Left hindlimb (tissue), 1 donor: ENCODE results near the gene RFX4.
"Not testable (repeated sequence)": the region's sequence is repeated elsewhere in the genome, so short reads cannot be mapped to it uniquely, and the experiment has no call there.

ENCODE experiments used
- DNase-seq: peaks from one replicate; pipeline ENCODE4 v3.0.0-alpha.2; 2018

Gene RFX4

GRCh38 chr12:106594447-106594846, 11.6 kb downstream of the RFX4 start:
- DNase-seq = no peak

DNA sequence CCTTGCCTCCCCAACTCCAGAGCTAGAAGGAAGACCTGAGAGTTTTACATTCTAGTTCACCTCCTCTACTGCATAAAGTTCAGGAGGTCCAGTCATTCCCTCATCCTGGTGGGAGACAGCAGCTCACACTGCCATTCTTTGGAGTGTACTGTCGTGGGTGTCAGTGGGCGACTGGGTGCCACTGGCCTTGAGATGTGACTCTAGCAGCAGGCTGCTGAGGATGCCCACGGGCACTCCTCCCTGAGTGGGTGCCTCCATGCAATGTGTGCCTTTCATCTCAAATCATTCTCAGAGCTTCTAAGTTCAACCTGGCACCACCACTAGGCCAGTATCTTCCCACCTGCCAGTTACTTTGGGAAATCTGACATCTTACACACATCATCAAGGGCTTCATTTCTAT, 12.5 kb downstream of the RFX4 start:
- no peak for DNase-seq

GRCh38 chr12:106598003-106598402, 15.2 kb downstream of the RFX4 start:
- DNase-seq = no peak

DNA sequence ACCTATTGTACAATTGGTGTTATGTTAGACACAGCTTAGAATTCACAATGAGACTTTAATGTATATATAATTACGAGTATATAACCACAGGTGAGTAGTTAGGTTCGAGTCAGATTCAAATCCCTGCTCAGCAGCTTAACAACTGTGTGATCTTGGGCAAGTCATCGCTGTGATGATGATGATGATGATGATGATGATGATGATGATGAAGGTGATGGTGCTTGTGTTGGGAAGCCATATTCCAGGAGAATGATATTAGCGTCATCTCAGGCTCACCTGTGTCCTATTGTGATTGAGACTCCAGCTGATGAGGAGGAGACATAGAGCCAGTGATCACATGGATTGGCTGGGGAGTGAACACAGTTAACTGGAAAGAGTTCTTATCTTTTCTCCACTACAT, 16.5 kb downstream of the RFX4 start:
- DNase-seq = no peak

DNA sequence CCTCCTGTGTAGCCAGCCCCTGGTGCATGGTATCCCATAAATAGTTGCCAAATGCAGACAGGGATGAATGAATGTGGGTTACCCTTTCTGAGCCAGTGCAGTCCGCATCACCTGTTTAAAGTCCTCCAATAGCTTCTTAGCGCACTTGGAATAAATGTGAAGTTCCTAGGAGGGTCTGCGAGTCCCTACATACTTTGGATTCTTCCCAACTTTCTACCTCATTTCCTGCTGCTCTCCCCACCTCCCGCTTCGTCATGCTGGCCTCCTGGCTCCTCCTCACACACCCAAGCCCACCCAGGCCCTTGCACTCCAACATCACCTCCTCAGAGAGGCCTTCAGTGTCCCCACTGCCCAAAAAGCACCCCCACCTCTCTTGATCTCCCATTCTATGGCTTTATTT, 17.7 kb downstream of the RFX4 start:
- DNase-seq = no peak

- DNase-seq = no peak
These were observed 18.2 kb downstream of the RFX4 start for GRCh38 chr12:106601031-106601430.

DNA sequence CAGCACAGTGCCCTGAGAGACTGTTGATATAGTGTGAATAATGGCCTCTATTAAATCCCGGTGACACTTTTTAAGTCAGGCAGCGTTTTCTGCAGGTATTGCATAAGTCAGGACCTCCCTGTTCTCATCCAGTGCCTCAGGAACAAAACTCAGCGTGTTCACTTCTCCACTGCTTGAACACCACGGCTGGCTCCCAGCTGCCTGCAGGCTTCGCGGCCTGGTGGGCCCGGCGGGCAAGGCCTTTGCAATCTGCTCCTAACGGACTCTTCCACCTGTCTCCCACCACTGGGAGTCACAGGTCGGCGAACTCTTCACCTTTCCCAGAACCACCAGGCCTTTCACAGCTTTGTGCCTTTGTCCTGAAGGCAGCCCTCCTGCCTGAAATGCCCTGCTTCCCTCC, 18.7 kb downstream of the RFX4 start:
- DNase-seq = no peak

DNA sequence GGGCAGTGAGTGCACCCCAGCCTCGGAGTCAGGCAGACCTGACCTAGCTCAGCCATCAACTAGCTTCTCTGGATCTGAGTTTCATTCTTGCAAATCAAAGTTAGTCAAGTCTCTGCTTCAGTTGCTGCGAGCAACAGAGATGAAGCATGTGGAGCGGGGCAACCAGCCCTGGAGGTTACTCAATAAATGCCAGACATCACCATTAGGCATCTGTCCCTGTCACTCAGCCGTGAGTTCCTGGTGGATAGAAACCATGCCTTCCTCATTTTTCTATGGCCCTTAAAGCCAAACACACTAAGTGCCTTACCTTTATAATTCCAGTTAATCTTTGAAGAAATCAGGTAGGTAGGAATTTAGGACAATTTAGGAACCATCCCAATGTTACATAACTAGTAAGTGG, 19.3 kb downstream of the RFX4 start:
- no peak for DNase-seq

DNA sequence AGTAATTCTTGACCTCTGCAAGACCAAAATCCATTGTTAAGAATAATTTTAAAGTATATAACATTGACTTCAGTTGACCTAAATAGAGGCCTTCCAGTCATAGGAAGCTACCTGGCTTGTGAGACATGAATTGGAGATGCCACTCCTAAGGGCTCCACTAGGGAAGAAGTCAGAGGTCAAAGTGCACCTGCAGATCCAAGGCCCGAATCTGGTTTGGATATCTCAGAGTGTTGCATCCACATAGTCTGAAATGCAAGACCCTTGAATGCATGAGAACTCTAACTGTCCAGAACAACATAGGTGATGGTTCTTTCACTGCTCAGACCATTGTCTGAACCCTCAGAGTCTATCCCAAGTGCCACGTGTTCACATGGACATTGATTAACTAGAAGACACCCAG, 22.4 kb downstream of the RFX4 start:
- DNase-seq = no peak

GRCh38 chr12:106620588-106620987, 37.8 kb downstream of the RFX4 start:
- DNase-seq = not testable (repeated sequence)

DNA sequence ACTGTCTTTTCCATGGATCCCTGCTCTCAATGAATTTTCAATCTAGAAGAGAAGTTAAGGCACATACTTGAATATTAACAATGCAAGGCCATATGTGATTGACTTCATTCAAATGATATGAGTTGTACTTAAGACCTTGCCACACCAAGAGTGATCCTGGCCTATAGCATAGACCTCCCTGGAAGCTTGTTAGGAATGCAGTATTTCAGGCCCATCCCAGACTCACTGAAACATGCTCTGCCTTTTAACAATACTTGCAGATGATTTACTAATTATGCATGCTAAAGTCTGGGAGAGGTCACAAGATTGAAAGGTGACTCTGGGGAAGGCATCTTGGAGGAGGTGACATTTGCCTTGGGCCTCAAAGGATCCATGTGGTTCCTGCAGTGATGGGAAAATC, 43.2 kb downstream of the RFX4 start:
- no peak for DNase-seq

DNA sequence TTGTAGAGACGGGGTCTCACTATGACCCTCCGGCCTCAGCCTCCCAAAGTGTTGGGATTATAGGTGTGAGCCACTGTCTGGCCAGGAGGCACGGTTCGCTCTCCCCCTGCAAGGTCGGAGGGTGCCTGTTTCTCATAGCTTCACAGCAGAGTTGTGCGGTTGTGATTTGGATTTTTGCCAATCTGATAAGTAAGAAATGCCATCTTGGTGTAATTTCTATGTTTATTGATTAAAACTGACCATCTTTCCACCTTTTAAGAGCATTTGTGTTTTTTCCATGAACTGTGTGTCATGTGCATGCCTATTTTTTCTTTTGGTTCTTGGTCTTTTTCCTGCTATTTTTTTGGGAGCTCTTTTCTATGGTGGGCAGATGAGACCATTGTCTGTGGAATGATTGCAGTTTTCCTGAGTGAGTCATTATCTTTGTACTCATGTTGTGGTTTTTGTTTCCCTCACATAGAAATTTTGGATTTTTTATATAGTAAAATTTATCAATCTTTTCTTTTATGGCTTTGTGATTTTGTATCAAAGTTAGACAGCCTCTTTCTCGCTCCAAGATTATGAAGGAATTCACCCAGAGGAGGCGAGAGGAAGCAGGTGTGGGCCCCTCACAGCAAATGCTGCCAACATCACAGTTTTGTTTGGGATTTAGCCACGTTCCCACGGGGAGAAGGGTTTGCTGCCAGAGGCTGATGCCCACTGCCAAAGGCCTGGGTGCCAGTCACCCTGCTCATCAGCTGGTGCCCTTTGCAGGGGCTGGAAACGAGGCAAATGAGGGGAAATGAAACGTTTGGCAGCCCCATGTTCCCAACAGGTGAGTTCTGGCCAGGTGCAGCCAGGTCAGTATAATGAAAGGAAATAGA, 47.2 kb downstream of the RFX4 start:
- DNase-seq = no peak

DNA sequence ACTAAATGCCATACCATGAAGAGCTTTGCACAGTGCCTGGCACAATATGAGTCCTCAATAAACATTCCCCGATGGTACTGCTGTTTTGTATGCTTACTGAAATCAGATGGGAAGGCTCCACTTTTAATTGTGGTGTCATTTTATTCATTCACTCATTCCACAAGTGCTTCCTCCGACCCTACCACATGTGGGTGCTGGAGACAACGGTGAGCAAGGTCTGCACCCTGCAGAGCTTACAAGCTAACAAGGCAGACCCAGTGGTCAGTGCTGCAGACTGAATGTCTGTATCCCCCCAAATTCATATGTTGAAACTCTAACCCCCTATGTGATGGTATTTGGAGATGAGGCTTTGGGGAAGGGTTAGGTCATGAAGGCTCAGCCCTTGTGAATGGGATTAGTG, 48.3 kb downstream of the RFX4 start:
- no peak for DNase-seq

DNA sequence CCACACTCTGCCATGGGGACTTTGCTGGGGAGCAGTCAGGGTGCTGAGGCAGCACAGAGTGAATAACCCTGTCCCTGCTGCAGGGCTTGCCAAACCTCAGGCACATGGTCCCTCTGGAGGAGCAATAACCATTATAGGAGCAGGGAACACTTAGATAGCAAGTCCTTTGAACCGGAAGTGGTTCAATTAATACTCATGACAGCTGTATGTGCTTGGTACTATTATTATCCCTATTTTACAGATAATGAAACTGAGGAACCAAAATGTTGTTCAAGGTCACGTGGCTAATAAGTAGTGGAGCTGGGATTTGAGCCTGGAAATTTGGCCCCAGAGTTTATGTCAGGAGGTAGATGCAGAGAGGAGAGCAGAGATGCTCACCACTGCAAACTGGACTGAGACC, 49.0 kb downstream of the RFX4 start:
- no peak for DNase-seq

DNA sequence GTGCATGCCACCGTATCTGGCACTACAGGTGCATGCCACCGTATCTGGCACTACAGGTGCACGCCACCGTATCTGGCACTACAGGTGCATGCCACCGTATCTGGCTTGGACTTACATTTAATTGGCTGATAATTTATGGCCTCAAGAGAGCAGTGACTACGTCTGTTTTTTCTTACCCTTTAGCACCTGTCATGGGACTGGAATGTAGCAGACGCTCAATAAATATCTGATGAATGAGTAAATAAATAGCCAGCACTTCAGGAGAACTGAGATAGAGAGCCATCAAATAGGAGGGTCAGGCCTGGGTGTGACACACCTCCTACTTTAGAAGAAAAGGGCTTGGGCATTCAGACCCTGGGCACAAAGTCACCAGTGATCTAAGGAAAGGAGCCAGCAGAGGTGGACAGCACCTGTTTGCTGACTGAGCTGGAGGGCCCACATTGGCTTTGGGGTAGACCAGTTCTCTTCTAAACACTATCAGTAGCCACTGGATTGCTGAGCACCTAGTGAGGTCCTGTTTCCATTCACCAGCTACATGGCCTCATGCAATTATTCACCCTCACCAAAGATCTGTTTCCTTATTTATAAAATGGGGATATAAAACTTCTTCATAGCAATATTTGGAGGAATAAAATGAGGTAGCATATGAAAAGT, 50.1 kb downstream of the RFX4 start:
- DNase-seq = no peak

- DNase-seq = no peak
These were observed 50.6 kb downstream of the RFX4 start for GRCh38 chr12:106633451-106633823.

- no peak for DNase-seq
These were observed 51.4 kb downstream of the RFX4 start for GRCh38 chr12:106634206-106634605.

DNA sequence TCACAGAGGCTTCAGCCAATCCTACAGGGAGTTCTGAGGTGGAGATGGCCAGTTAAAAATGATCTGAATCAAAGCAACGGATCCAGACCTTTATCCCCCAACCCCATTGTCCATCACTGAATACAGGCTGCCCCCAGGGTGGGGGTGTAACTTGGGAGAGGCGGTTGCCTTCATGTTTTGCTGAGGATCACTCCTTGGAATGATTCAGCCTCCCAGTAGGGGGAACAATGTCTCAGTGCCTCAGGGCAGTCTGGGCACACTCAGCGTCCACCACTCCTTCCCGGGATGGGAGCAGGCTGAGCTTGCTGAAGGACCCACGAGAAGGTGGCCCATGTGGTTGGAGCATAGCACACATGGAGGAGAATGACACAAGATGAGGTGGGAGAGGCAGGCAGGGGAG, 60.2 kb downstream of the RFX4 start:
- no peak for DNase-seq

GRCh38 chr12:106644335-106645073, 61.7 kb downstream of the RFX4 start:
- no peak for DNase-seq

- peak; percentile 79 for DNase-seq
These were observed 62.2 kb downstream of the RFX4 start for GRCh38 chr12:106645074-106645421.

DNA sequence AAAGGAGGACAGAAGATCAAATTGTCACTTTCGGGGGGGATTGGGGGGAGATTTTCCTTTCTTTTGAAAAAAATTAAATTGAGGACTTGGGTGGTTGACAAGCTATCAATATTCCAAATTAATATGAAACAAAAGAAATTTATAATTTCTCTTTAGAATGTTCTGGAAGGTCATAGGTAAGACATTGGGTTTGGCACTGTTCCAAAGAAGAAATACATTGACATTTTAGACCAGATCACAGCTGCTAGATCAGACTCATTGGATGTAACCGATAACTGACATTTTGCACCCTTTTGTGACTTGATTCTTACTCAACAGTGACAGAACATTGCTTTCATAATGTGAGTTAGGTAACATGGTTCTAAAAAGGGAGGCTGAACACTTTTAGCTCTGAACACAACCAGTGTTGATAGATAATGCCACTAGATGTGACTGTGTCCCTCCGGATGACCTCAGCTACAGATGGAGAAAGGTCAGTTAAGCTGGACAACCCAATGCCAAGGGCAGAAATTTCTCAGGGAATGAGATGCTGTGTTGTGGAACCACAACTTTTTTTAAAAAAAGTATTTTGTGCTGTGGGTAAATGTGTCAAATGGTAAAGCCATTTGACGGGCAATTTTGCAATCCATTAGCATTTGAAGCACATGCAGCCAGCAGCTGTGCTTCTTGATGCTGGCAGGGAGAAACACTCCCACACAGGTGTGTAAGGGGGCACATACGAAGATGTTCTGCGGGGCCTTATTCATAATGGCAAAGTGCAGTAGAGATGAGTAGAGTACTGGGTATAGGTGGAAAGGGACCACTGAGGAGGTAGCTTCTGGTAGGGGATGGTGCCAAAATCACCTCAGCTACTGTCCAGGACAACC, 62.9 kb downstream of the RFX4 start:
- DNase-seq = no peak

DNA sequence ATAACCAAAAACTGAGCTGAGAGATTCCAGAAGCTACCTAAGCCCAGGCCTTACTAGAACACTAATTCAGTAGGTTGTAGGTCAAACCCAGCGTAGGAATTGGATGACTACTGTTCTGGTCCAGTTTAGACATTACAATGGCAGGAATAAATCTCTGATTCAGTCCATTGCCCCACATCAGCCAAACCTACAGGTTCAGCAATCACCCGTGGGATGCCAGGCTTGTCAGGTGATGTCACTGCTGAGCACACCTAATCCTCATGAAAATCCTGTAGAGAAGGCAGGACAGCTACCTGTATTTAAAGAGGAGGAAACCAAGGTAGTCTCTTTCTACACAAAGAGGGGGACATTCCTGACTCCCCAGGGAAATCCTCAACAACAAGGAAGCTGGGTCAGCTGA, 63.7 kb downstream of the RFX4 start:
- DNase-seq = no peak
